IMR-90 (cell line): ENCODE results near the gene GPR3. TPM values are rescaled to one million over a fixed set of nuclear protein-coding genes. Genes with fewer than 3 reads are reported as not detected.

Experiments used
- ATAC-seq: fragments of 200-7000 bp; cut with Tn5 transposase; 2 replicates; pipeline ENCODE4 v1.9.1; 2020; ENCODE audit warnings: low read depth, mild to moderate bottlenecking, moderate library complexity
- BruUV-seq: library from RNA; stranded (reverse); fragments of 400-500 nt; replicated peaks from 2 replicates; lab custom pipeline; 2021; lab: Mats Ljungman, UMichigan
- CTCF ChIA-PET: fragments of 300-600 bp; formaldehyde crosslinking; extraction: SDS; loops from one replicate; lab custom pipeline; 2021; ENCODE audit warnings: antibody characterized with exemption; lab: Yijun Ruan, JAX
- POLR2A ChIA-PET: fragments of 300-600 bp; sonication (Branson Sonifier 250); formaldehyde crosslinking; loops from one replicate; lab custom pipeline; 2022; ENCODE audit warnings: antibody characterized with exemption; ENCODE audit not compliant: unreplicated experiment; lab: Charles Lee
- DNase-seq: peaks from one replicate; pipeline ENCODE4 v3.0.0; 2013
- H2AFZ ChIP-seq: replicated peaks from 2 replicates; pipeline ENCODE3; 2013; ENCODE audit warnings: low read length, mild to moderate bottlenecking; ENCODE audit not compliant: poor library complexity
- H2AK5ac ChIP-seq: 2 replicates; pipeline ENCODE4 v1.6.1; 2013; ENCODE audit warnings: low read depth, low read length, inconsistent platforms
- H2AK9ac ChIP-seq: replicated peaks from 2 replicates; pipeline ENCODE3; 2013; ENCODE audit warnings: mild to moderate bottlenecking, low read depth, low read length, moderate library complexity; ENCODE audit not compliant: poor library complexity
- H2BK120ac ChIP-seq: 2 replicates; pipeline ENCODE4 v1.6.1; 2013; ENCODE audit warnings: low read depth, low read length, inconsistent platforms
- H2BK15ac ChIP-seq: 3 replicates; pipeline ENCODE4 v1.6.1; 2013; ENCODE audit warnings: low read depth, low read length, inconsistent platforms
- H2BK20ac ChIP-seq: 2 replicates; pipeline ENCODE4 v1.6.1; 2013; ENCODE audit warnings: low read depth, mild to moderate bottlenecking, inconsistent platforms, low read length, moderate library complexity
- H2BK5ac ChIP-seq: 2 replicates; pipeline ENCODE4 v1.6.1; 2013; ENCODE audit warnings: mild to moderate bottlenecking, low read depth, low read length, inconsistent platforms; ENCODE audit not compliant: poor library complexity, severe bottlenecking
- H3K14ac ChIP-seq: replicated peaks from 2 replicates; pipeline ENCODE4 v1.6.1; 2013; ENCODE audit warnings: low read depth, low read length, inconsistent platforms
- H3K18ac ChIP-seq: 2 replicates; pipeline ENCODE4 v1.6.1; 2013; ENCODE audit warnings: low read depth, low read length, control low read depth
- H3K23ac ChIP-seq: 2 replicates; pipeline ENCODE4 v1.6.1; 2013; ENCODE audit warnings: low read depth, low read length, inconsistent platforms
- H3K27ac ChIP-seq: 2 replicates; pipeline ENCODE4 v1.5.1; 2013; ENCODE audit warnings: mild to moderate bottlenecking, control low read depth, low read length; ENCODE audit not compliant: insufficient read depth
- H3K27me3 ChIP-seq: 2 replicates; pipeline ENCODE4 v1.6.1; 2013; ENCODE audit warnings: low read length; ENCODE audit not compliant: control insufficient read depth, insufficient read depth
- H3K36me3 ChIP-seq: 2 replicates; pipeline ENCODE4 v1.6.1; 2013; ENCODE audit warnings: low read length, mixed read lengths; ENCODE audit not compliant: control insufficient read depth, insufficient read depth
- H3K4ac ChIP-seq: 2 replicates; pipeline ENCODE4 v1.6.1; 2013; ENCODE audit warnings: low read depth, low read length, inconsistent platforms
- H3K4me1 ChIP-seq: 2 replicates; pipeline ENCODE4 v1.6.1; 2013; ENCODE audit warnings: low read length, mixed read lengths; ENCODE audit not compliant: control insufficient read depth, insufficient read depth
- H3K4me2 ChIP-seq: 2 replicates; pipeline ENCODE4 v1.6.1; 2013; ENCODE audit warnings: low read depth, mild to moderate bottlenecking, control low read depth, low read length, moderate library complexity
- H3K4me3 ChIP-seq: 2 replicates; pipeline ENCODE4 v1.5.1; 2013; ENCODE audit warnings: low read depth, mild to moderate bottlenecking, control low read depth, low read length, moderate library complexity; ENCODE audit not compliant: insufficient read depth
- H3K56ac ChIP-seq: 2 replicates; pipeline ENCODE4 v1.6.1; 2013; ENCODE audit warnings: low read length, inconsistent platforms; ENCODE audit not compliant: insufficient read depth; ENCODE audit errors: extremely low read depth
- H3K79me1 ChIP-seq, 2 experiments: 2 replicates each; pipeline ENCODE4 v1.6.1; 2013; ENCODE audit warnings: low read length in 2 of 2, inconsistent platforms in 1 of 2, low read depth in 1 of 2
- H3K9ac ChIP-seq: 2 replicates; pipeline ENCODE4 v1.6.1; 2013; ENCODE audit warnings: low read depth, low read length, control low read depth
- H3K9me1 ChIP-seq: 2 replicates; pipeline ENCODE4 v1.6.1; 2013; ENCODE audit warnings: low read length, inconsistent platforms; ENCODE audit not compliant: insufficient read depth
- H3K9me3 ChIP-seq: 2 replicates; pipeline ENCODE4 v1.6.1; 2013; ENCODE audit warnings: low read length; ENCODE audit not compliant: control insufficient read depth, insufficient read depth
- H4K20me1 ChIP-seq: 2 replicates; pipeline ENCODE4 v1.6.1; 2013; ENCODE audit warnings: low read length, inconsistent platforms; ENCODE audit not compliant: insufficient read depth
- H4K5ac ChIP-seq: 2 replicates; pipeline ENCODE4 v1.6.1; 2013; ENCODE audit warnings: mild to moderate bottlenecking, low read depth, low read length, control low read depth
- H4K8ac ChIP-seq, 2 experiments: 2 replicates each; pipeline ENCODE4 v1.6.1; 2013; ENCODE audit warnings: low read depth in 2 of 2, low read length in 2 of 2, control low read depth in 1 of 2, inconsistent platforms in 1 of 2
- H4K91ac ChIP-seq: 2 replicates; pipeline ENCODE4 v1.6.1; 2013; ENCODE audit warnings: low read depth, low read length, inconsistent platforms; ENCODE audit not compliant: insufficient read depth
- BHLHE40 ChIP-seq: fragments of 150-350 bp; IDR thresholded peaks from 2 replicates; pipeline ENCODE4 v1.6.1; 2016; ENCODE audit warnings: mild to moderate bottlenecking, low read depth, low read length
- CHD1 ChIP-seq: IDR thresholded peaks from 2 replicates; pipeline ENCODE4 v1.6.1; 2012; ENCODE audit warnings: low read depth, low read length, improper control_type of control experiment
- POLR2A ChIP-seq: IDR thresholded peaks from 2 replicates; pipeline ENCODE4 v1.6.1; 2012; ENCODE audit warnings: mild to moderate bottlenecking, low read depth, low read length
- WGBS, 2 experiments: methylation state at CpG; one replicate each; pipeline versions ENCODE4 v1.1.5 to v1.1.7; 2013; ENCODE audit warnings: missing lambda C conversion rate in 2 of 2; ENCODE audit not compliant: insufficient read length in 1 of 2; ENCODE audit errors: extremely low coverage in 2 of 2; 5-methylcytosine and 5-hydroxymethylcytosine counted together
- dilution Hi-C: fragments of 300-500 bp; cut with HindIII; formaldehyde crosslinking; loops from one replicate; pipeline ENCODE4 v1.14.3; 2018; ENCODE audit warnings: low sequenced_read_pairs; ENCODE audit not compliant: unreplicated experiment
- in situ Hi-C: fragments of 300-500 bp; cut with MboI; formaldehyde crosslinking; loops from 3 replicates; pipeline ENCODE4 v1.14.3; 2019; ENCODE audit warnings: low sequenced_read_pairs, inconsistent platforms, mixed read lengths
- intact Hi-C: fragments of 100-400 bp; cut with micrococcal nuclease; formaldehyde crosslinking; loops from 2 replicates; pipeline ENCODE4 v1.10.0; 2022
- polyA plus RNA-seq, 3 experiments: library from polyadenylated mRNA; depleted of rRNA; stranded (reverse); fragments of >200 nt; gene quantifications; 2 replicates each; pipeline ENCODE4 v1.2.3, GENCODE V29; 2012; ENCODE audit warnings: low replicate concordance in 1 of 3
- total RNA-seq: library from RNA; depleted of rRNA; stranded (reverse); fragments of >200 nt; gene quantifications from 2 replicates; pipeline ENCODE4 v1.2.3, GENCODE V29; 2012

GPR3 gene
- total and polyA plus RNA-seq, 2 of the 4 experiments (the other 2 are of a cell fraction), result 0.72 to 4.8 TPM

GRCh38 chr1:27351541-27352107 is 40.8 kb upstream of the GPR3 start:
- Histone ChIP-seq H2AK9ac (no peak overlapping the region), H3K14ac (no peak overlapping the region), H3K4me2 (no peak overlapping the region), H4K91ac (no peak overlapping the region), H3K4me1 (peaks cover 6% of the 10 kb centered on the region; the same call in 1 of the 2 replicates), H4K8ac (no peak overlapping the region), H4K5ac (no peak overlapping the region), H2BK5ac (no peak overlapping the region), H3K56ac (no peak overlapping the region), H3K27me3 (no peaks in the 10 kb centered on the region; the same call in 1 of the 2 replicates), H3K79me1 (no peaks in the 10 kb centered on the region), H2BK15ac (no peak overlapping the region), H2AFZ (peak overlapping the region; percentile 33), H3K9me1 (no peaks in the 10 kb centered on the region; the same call in 1 of the 2 replicates), H2BK20ac (no peak overlapping the region), H2AK5ac (no peak overlapping the region), H3K36me3 (peaks cover 13% of the 10 kb centered on the region), H2BK120ac (no peak overlapping the region), H3K4ac (no peak overlapping the region), H3K9me3 (no peaks in the 10 kb centered on the region), H3K4me3 (no peak overlapping the region), H3K9ac (no peak overlapping the region), H3K23ac (no peak overlapping the region), H3K18ac (no peak overlapping the region), H4K20me1 (no peaks in the 10 kb centered on the region), H3K27ac (no peak overlapping the region)
- no peak for TF ChIP-seq BHLHE40
- TF ChIP-seq POLR2A, result no peak
- TF ChIP-seq CHD1, result no peak
- CTCF ChIA-PET, result no interaction called here
- BruUV-seq, result no TSS peak
- in situ Hi-C loops (no loop called here), dilution Hi-C loops (no loop called here), intact Hi-C loops (no loop called here)
- no peak for ATAC-seq
- 71% methylated on average over 3 of the region's 8 CpGs; no CpG with 5 or more reads in 1 of the 2 experiments for WGBS, 2 experiments
- DNase-seq, result no peak
- POLR2A ChIA-PET, result no interaction called here
